Stimulated activated CD4-positive, alpha-beta T cell treated with anti-CD3 and anti-CD28 coated beads, Interleukin-2, amount 100 ng/mL, for 24 hours (primary cell): Measurements from ENCODE around the gene BTBD19.
"Not testable (repeated sequence)": the region's sequence is repeated elsewhere in the genome, so short reads cannot be mapped to it uniquely, and the experiment has no call there.

Source experiments
- DNase-seq, 2 donors: peaks; one replicate each; pipeline ENCODE4 v3.0.0-alpha.2; 2020

The BTBD19 gene, protein sequence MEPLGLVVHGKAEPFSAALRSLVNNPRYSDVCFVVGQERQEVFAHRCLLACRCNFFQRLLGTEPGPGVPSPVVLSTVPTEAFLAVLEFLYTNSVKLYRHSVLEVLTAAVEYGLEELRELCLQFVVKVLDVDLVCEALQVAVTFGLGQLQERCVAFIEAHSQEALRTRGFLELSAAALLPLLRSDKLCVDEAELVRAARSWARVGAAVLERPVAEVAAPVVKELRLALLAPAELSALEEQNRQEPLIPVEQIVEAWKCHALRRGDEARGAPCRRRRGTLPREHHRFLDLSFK

DNA sequence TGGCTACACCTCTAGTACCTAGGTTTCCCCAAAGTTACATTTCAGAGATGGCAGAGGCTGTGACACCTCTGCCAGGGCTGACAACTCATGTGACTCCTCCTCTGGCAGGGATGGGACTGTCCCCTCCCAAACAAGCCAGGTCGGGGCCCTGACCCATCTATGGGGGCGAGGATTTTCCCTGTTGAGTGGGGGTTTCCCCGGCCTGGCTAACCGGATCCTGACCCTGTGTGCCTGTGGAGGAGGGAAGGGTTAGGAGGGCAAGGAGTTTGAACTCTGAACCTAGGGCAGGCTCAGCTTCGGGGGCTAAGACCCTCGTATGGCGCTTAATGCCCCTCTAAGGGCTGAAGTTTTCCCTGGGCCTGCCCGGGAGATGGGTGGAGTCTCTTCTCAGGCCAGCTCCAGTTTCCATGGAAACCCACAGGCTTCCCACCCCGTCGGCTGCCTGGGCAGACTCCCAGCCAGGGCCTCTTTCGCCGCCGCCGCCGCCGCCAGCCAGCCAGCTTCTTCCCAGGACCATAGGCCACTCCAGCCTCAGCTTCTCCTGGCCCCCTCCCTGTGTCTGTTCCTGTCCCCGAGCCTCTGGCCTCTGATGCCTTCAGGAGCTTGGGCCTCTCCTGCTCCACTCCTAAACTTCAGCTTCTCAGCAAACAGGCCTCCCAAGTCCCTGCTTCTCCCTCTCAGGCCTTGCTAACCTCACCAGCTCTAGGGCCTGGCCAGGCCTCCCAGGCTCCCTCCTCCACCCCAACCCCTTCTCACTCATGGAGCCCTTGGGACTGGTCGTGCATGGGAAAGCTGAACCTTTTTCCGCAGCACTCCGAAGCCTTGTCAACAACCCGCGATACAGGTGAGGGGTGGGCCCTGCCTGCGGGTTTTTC lies at the start of gene BTBD19:
Gene BTBD19, plus strand, starts transcription at position 461 of the 875 bp plus-strand sequence. Its CDS starts 298 bp downstream, at position 759.
- DNase-seq, result peak; percentile 82 to 85

DNA sequence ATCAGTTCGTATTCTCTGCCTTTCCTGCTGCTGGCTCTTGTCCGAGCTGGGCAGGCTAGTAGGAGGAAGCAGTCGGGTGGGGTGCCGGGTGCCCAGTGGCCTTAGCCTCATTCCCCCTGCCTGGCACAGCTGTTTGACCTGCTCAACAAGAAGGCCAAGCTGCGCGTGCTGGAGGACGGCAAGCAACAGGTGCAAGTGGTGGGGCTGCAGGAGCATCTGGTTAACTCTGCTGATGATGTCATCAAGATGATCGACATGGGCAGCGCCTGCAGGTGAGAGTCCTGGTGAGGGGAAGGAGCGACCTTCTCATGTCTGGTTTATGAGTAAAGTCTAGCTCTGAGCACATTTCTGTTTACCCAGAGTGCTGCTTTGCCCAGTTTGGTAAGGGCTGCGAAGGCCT lies 49.2 kb upstream of the BTBD19 start:
- DNase-seq, result no peak

DNA sequence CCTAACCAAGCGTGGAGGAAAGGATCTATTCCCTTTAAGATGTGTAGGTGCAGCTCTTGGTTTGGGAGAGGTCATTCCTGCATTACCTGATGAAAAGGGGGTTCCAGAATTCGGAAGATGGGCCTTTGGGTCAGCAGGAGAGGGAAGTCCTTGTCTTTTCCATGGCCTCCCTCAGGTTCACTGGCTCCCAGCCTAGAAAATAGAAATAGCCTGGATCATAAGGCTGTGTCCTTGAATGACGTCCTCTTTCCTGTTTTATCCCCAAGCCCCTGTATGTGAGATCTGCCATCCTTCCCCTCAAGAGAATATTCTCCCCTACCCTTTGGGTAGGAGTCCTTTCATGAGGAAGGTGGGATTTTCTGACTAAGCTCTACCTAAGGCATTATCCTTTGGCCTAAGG lies 47.4 kb upstream of the BTBD19 start:
- no peak for DNase-seq

DNA sequence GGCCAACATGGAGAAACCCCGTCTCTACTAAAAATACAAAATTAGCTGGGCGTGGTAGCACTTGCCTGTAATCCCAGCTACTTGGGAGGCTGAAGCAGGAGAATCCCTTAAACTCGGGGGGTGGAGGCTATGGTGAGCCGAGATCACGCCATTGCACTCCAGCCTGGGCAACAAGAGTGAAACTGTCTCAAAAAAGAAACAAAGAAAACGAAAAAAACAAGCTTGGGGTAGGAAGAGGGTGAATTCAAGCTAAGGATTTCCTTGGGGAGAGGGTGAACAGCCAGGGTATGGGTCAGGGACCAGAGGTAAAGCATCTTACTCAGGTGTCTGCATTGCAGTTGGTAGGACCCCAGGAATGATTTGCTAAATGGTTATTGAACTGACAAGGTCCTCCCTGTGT lies 41.9 kb upstream of the BTBD19 start:
- DNase-seq, result not testable (repeated sequence)

DNA sequence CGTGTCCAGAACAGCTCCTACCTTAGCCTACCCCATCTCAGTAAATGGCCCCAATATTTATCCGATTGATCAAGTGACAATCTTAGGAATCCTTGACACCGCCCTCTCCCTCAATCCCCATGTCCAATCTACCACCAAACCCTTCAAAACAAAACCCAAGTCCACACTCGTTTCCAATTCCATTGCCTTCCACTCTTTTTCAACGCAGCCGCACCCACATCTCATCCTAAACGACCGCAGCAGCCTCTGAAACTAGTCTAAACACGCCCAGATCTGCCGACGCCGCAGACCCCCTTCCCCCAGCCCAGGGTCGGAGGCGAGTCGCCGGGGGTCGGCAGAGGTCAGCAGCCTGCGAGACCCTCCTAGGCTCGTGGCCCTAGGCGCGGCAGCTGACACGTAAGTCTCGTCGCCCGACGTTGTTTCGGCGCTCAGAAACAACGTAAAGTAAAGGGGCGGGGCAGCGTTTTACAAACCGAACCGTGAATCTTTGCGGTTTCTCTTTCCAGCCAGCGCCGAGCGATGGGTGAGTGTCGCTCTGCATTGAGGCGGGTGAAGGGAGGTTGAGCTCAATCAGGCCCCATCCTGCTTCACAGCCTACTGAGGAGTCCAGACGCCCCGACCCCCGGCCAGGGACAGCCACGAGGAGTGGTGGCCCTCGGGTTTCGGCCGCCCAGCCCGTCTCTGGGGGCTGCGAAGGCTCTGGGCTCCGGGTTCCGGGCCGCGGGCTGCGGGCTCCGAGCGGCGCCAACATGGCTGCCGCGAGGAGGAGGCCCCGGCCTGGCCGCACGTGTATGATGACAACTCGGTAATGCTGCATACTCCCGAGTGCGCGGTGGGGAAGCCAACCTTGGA lies 33.0 kb upstream of the BTBD19 start, which contains the start of gene RPS8:
Gene RPS8, plus strand, starts transcription at position 463 of the 852 bp plus-strand sequence. Its CDS starts 57 bp downstream, at position 520.
- peak; percentile 89 to 91 for DNase-seq

DNA sequence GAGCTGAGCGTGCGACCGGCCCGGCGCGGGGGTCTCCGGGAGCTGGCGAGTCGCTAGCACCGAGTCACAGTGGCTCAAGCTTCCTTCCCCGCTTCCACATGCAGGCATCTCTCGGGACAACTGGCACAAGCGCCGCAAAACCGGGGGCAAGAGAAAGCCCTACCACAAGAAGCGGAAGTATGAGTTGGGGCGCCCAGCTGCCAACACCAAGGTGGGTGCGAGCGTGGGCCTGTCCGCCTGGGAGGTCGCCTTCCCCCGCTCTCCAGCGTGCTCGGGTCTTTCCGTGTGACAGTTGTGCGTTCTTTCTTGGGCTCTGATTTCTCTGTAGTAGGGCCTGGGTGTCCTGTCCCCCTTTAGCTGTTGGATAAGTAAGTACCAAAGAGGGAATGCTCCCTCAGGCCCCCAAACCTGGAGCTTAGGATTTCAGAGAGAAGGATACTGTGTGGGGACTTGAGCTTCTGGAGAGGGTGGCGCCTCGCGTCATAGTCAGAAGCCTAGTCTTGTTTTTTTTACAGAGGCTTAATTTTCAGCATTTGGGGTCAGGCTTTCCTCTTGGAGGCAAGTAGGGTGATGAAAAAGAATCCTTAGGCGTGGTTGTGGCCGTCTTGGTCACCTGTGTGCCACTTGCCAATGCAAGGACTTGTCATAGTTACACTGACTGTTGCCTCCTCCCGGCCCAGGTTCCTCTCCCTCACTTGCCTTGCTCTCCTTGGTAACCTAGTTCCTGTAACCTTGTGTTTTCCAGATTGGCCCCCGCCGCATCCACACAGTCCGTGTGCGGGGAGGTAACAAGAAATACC lies 32.2 kb upstream of the BTBD19 start:
- peak; percentile 49 to 51 for DNase-seq

DNA sequence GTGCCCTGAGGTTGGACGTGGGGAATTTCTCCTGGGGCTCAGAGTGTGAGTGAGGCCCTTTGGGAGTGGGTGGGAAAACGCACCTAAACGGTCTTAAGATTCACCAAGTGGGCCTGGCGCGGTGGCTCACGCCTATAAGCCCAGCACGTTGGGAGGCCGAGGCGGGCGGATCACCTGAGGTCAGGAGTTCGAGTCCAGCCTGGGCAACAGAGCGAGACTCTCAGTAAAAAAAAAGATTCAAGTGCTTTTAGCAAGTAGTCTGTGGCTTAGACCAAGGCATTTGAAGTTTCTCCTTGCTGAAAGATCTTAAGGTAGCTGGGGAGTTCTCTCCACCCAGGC lies 31.6 kb upstream of the BTBD19 start:
- no peak for DNase-seq

DNA sequence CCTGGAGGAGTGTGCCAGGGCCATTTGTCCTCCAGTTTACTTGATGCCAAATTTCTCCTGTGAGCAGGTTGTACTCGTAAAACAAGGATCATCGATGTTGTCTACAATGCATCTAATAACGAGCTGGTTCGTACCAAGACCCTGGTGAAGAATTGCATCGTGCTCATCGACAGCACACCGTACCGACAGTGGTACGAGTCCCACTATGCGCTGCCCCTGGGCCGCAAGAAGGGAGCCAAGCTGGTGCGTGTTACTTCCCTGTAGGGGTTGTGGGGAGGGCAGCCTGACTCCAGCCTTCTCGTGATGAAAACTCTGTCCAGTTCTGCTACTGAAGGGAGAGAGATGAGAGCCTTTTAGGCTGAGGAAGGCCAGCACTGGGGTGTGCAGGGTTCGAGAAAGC lies 30.8 kb upstream of the BTBD19 start:
- DNase-seq, result no peak

DNA sequence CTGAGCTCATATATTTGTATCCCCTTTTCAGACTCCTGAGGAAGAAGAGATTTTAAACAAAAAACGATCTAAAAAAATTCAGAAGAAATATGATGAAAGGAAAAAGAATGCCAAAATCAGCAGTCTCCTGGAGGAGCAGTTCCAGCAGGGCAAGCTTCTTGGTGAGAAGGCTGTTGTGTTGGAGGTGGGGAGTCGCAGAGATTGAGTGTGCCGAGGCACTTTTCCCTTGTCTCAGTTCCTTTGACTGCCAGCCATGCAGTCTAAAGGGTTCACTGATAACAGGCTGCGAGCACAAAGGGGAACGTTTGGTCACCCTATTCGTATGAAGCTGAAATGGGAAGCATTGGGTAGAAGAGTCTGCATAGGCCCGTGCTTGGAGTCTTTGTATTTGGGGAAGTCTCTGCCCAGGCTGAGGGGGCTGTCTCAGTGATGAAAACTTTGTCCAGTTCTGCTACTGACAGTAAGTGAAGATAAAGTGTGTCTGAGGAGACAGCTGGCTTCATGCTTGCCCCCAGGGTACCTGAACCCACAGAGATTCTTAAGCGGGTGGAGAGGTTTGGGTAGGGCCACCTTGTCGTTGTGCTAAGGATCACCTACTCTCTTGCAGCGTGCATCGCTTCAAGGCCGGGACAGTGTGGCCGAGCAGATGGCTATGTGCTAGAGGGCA lies 30.2 kb upstream of the BTBD19 start:
- DNase-seq, result no peak

DNA sequence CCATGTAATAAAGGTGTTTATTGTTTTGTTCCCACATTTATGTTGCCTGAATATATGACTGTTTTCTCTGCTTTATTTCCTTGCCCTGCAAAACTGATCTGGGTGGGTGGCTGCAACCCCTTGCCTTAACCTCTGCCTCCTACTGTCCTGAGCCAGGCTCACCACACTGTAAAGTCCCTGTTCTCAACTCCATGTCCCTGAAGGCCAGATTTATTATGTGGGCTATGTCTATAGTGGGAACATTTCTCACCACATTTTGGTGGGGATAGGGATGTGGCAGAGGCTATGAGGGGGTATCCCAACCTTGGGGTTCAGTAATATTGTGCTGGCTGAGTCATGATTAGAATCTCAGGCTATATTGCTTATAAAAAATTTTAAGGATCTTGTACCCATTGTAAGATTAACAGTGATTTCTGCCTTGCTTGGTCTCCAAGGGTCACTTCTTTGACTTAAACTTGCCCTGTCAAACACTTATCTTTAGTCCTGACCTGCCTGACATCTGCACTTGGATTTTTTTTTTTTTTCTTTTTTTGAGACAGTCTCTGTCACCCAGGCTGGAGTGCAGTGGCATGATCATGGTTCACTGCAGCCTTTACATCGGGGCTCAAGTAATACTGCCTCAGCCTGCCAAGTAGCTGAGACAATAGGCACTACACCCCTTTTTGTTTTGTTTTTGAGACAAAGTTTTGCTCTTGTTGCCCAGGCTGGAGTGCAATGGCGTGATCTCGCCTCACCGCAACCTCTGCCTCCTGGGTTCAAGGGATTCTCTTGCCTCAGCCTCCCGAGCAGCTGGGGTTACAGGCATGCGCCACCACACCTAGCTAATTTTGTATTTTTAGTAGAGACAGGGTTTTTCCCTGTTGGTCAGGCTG lies 29.4 kb upstream of the BTBD19 start:
- DNase-seq, result no peak

DNA sequence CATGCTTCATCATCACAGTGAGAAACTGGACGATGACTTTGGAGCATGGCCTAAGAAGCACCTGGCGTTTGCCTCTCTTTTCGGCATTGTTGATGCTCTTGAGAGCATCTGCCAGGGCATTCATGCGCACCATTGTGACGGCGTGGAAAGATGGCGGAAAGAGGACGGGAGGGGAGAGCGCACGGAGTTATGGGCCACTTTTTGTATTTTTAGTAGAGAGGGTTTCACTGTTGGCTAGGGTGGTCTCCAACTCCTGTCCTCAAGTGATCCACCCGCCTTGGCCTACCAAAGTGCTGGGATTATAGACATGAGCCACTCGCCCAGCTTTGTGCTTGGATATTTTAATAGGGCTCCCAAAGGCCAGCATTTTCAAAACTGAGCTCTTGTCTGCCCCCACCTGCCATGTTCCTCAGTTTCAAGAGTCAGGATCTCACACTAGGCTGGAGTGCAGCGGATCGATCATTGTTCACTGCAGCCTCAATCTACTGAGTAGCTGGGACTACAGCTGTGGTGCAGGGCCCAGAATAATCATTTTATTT lies 27.7 kb upstream of the BTBD19 start:
- DNase-seq, result no peak

DNA sequence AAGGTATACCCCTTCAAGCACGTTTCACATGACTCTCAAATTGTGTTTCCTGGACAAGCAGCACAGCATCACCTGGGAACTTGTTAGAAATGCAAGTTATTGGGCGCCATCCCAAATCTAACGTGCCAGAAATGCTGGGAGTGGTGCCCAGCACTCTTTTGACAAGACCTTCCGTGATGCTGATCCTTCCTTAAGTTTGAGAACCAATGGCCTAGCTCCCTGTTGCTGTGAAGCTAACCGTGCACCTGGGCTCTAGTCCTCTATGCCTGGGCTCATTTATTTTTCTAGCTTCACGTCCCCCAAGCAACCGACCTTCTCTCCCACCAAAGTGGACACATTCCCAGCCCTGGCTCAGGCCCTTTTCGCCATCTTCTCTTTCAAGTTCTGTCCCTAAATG lies 24.6 kb upstream of the BTBD19 start:
- no peak for DNase-seq

DNA sequence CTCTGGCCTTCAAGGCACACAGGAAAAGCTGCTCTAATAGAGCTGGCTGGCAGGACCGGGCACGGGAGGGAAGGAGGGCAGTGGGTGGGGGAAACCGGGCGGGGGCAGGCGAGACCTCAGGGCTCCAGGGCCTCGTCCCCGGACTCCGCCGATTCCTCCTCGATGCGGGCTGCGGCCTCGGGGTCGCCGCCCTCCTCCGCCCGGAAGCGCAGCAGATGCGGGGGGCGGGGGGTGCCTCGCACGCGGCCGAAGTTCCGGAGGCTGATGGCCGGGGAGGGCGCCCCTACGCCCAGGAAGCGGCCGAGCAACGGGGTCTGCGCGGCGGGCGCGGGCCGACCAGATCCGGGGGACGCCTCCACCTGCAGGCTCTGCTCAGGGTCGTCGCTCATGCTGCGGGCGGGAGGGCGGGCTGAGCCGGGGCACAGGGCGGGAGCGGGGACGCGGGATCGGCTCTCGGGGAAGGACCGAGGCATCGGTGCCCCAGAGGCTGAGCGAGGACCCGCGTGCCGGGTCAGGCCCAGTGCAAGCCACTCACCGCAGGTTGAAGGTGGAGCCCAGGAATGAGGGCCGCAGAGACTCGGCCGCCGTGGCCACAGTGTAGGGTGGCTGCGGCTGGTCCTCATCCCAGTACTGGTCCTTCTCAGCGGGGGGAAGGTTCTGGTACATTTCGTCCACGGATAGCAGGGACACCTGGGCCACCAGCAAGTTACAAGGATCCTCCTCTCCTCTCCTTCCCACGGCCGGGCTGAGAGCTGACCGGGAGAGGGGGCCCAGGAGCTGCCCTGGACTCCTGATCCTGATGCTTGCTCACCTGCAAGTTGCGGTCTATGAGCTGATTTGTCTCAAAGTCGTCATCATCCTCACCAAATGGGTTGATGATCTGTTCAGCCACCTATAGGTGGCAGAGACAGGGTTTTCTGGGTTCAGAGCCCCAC lies 24.0 kb upstream of the BTBD19 start:
- DNase-seq, result peak in 1 of 2 donors; percentile 47

DNA sequence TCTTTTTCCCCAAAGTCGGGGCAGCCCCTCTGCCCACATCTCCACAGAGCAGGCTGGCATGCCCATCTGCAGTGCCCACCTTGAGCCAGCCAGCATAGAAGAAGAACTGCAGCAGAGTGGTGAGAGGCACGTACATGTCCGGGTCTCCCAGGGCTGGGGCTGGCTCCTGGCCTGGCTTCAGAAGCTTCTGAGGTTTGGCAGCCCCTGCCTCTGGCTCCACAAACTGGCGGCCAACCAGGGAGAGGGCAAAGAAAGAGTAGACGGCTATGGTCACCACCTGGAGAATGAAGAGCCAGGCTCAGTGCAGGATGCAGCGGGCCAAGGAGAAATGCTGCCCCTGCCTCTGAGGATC lies 23.3 kb upstream of the BTBD19 start:
- no peak for DNase-seq

DNA sequence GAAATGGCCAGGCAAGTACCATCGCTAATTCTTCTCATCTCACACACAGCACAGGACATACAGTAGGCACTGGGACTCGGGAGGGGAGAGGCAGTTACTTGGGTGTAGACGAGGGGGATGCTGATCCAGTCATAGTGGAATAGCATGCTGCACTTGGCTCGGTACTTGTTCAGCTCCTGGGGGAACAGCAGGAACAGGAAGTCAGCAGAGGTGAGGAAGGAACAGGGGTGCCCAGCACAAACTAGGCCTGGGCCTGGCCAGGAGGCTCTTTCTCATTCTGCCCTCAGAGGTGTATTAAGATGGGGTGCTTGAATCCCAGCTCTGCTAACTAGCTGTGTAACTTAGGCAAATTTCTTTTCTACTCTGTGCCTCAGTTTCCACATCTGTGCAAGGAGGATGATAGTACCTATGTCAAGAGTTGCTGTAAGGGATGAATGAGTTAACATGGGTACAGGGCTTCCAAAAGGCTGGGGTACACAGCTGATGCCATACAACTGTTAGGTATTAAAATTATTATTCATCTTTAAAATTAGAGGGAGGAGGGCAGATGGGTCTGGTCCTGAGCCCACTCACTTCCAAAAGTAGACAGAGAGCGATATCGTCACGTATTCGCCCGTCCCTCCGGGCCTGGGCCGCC lies 22.7 kb upstream of the BTBD19 start:
- DNase-seq, result no peak

DNA sequence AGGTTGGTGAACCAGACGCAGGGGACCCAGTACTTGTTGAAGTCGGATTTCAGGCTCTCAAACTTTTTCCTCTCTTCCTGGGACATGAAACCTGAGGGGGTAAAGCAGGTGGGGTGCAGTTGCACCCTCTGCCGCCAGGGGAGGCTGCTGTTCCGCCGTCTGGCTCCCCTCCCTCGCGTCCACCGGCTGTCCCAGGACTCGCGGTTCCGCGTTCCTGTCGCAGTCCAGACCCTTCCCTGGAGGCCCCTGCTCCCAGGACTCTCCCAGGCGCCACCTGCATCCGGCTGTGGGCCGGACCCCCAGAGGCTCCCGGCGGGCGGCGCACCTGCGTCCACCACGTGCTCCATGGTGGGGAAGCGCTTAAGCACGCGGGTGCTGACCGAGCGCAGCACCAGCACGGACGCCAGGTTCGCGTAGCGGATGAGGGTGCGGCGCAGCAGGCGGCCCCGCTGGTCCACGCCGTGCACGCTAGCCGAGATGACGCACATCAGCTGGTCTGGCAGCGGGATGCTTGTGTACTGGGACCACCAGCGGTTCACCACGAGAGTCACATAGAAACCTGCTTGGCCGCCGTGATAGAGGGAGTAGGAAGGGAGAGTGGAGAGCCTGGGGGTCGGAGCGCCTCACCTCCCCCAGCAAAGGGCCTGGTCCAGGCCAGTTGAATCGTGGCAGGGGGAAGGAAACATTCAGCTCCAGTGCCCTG lies 22.0 kb upstream of the BTBD19 start:
- peak; percentile 83 for DNase-seq

DNA sequence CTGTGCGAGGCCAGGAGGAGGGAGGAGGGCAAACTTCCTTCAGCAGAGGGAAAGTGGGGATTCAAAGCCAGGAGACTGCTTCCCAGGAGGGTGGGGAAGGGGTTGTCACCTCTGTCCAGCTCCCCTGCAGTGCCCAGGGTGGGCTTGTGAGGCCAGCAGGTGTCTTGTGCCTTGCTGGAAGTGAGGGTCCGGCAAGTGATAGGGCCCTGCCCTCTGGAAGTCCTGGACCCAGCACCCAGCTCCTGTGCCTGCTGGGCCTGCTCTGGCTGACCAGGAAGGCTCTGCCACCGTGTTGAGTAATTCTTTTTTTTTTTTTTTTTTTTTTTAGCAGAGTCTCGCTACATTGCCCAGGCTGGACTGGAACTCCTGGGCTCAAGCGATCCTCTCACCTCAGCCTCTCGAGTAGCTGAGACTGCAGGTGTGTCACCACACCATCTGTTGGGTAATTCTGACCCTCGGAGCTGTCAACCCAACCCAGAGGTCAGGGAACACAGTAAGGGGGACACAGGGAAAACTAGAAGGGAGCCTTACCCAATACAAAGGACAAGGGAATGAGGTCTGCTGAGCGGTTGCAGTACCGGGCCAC lies 21.4 kb upstream of the BTBD19 start:
- DNase-seq, result no peak

DNA sequence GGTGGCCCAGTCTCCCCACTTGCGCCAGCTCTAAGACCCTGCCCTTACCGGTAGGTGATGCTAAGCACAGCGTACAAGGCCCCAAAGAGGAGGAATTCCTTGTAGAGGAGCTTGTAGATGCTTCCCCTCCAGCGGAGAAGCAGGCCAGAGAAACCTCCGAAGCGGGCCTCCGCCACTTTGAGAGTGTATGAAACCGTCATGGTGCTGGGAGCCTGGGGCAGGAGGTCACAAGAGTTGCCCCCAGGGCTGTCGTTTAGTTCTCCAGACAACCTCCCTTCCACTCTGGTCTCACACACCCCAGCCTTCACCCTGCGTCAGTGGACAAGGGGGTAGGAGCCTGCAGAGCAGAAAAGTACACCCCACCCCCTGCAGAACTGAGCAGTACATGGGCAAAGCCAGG lies 20.8 kb upstream of the BTBD19 start:
- no peak for DNase-seq
